ENCODE measurements around the gene ACVR1.
"Not testable (repeated sequence)": the region's sequence is repeated elsewhere in the genome, so short reads cannot be mapped to it uniquely, and the experiment has no call there.

Gene ACVR1

DNA sequence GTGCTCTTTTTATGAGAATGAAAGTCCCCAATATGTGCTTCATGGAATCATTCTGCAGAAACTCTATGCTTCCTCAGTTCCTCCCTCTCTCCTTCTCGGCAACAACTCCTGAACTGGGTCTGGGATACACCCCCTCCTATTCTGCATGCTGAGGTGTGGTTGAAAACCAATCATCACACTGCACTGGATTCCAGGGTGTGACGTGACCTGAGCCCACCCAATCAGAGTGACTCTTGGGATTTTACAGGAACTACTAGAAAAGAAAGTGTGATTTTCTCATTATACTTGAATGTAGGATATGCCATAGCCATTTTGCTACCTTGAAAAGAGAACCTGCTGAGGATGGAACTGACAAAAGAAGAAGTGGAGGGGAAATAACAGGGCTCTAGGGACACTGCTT is 36.3 kb downstream of the ACVR1 start:
- H3K36me3 Mint-ChIP-seq (ENCODE audit: insufficient read depth) = no peaks in the 10 kb centered on the region
- no peaks in the 10 kb centered on the region for H3K27me3 Mint-ChIP-seq
- no peak overlapping the region for H3K4me3 Mint-ChIP-seq
- no peaks in the 10 kb centered on the region for H3K9me3 Mint-ChIP-seq
- peaks cover 5 to 7% of the 10 kb centered on the region in 2 donors for H3K4me1 Mint-ChIP-seq (ENCODE audit: low read depth in 2 of 2)
- H3K27ac Mint-ChIP-seq = peak overlapping the region in 1 of 2 donors; percentile 62
- no peak for DNase-seq
- ATAC-seq (replicated peaks) = no peak

- Mint-ChIP-seq H3K4me1 (ENCODE audit: low read depth in 2 of 2) (peaks cover 5 to 7% of the 10 kb centered on the region in 2 donors), H3K4me3 (no peak overlapping the region), H3K36me3 (ENCODE audit: insufficient read depth) (no peaks in the 10 kb centered on the region), H3K27ac (peak overlapping the region; percentile 44 to 62), H3K9me3 (no peaks in the 10 kb centered on the region), H3K27me3 (no peaks in the 10 kb centered on the region)
- ATAC-seq (replicated peaks) (no peak), DNase-seq (no peak)
These were observed 36.8 kb downstream of the ACVR1 start for GRCh38 chr2:157839162-157839801.

- H3K9me3 Mint-ChIP-seq = no peaks in the 10 kb centered on the region
- H3K4me3 Mint-ChIP-seq = no peak overlapping the region
- H3K27me3 Mint-ChIP-seq = no peaks in the 10 kb centered on the region
- peak overlapping the region in 1 of 2 donors; percentile 44 for H3K27ac Mint-ChIP-seq
- DNase-seq (no peak), ATAC-seq (replicated peaks) (no peak)
- no peaks in the 10 kb centered on the region for H3K36me3 Mint-ChIP-seq (ENCODE audit: insufficient read depth)
- peaks cover 5 to 7% of the 10 kb centered on the region in 2 donors for H3K4me1 Mint-ChIP-seq (ENCODE audit: low read depth in 2 of 2)
These were observed 37.5 kb downstream of the ACVR1 start for GRCh38 chr2:157838442-157839161.

DNA sequence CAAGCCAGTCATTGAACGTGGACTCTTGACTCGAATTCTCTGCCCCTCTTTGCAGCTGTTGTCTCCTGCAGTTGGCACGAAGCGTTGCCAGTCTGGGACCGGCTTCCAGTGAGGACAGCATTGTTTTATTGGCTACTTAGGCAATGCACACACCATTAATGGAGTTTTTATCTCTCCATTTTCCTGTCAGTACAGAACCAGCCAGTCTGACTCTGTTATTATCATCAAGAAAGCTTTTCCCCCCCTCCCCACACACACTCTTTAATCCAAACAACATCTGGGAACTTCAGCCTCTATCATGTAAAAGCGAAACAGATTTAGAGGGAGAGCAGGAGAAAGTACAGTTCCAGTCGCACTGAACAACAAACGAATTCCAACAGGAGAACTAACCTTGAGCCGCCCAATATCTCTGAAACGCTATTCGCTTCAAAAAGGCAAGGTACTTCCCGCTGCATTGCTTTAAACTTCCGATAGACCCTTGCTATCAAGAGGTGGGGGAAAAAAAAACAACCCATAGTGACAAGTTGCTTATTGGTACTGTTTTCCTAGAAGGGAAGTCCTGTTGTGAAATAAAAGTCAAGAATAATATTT is 38.2 kb downstream of the ACVR1 start:
- Mint-ChIP-seq H3K4me1 (ENCODE audit: low read depth in 2 of 2) (peaks cover 3 to 7% of the 10 kb centered on the region in 2 donors), H3K27ac (no peak overlapping the region), H3K36me3 (ENCODE audit: insufficient read depth) (no peaks in the 10 kb centered on the region), H3K4me3 (no peak overlapping the region), H3K9me3 (no peaks in the 10 kb centered on the region), H3K27me3 (no peaks in the 10 kb centered on the region)
- ATAC-seq (replicated peaks) (no peak), DNase-seq (no peak)

- no peak overlapping the region for H3K27ac Mint-ChIP-seq
- no peaks in the 10 kb centered on the region for H3K27me3 Mint-ChIP-seq
- H3K9me3 Mint-ChIP-seq = no peaks in the 10 kb centered on the region
- no peak for ATAC-seq (replicated peaks)
- DNase-seq = no peak
- no peak overlapping the region for H3K4me3 Mint-ChIP-seq
- peaks cover 6 to 11% of the 10 kb centered on the region in 2 donors for H3K4me1 Mint-ChIP-seq (ENCODE audit: low read depth in 2 of 2)
- H3K36me3 Mint-ChIP-seq (ENCODE audit: insufficient read depth) = no peaks in the 10 kb centered on the region
These were observed 39.6 kb downstream of the ACVR1 start for GRCh38 chr2:157836531-157836930.

DNA sequence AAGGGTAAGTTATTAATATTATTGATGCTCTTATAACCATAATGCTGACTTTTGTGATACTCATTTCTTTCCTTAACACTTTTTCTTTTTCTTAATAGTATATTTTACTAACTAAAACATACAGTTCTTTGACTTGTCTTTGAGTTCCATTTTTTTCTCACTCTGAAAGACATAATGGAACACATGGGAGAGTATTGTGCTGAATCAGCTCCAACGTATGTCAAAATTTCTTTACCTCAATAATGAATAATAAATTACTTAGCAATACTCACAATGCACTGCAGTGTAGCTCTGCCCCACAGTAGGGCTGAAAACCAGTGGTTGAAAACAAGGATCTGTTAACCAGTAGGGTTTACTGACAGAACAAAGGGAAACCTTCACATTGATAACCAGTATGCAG is 40.7 kb downstream of the ACVR1 start:
- Mint-ChIP-seq H3K4me3 (no peak overlapping the region), H3K27ac (no peak overlapping the region), H3K36me3 (ENCODE audit: insufficient read depth) (no peaks in the 10 kb centered on the region), H3K27me3 (no peaks in the 10 kb centered on the region), H3K9me3 (no peaks in the 10 kb centered on the region), H3K4me1 (ENCODE audit: low read depth in 2 of 2) (peaks cover 9 to 15% of the 10 kb centered on the region in 2 donors)
- ATAC-seq (replicated peaks) (no peak), DNase-seq (no peak)

DNA sequence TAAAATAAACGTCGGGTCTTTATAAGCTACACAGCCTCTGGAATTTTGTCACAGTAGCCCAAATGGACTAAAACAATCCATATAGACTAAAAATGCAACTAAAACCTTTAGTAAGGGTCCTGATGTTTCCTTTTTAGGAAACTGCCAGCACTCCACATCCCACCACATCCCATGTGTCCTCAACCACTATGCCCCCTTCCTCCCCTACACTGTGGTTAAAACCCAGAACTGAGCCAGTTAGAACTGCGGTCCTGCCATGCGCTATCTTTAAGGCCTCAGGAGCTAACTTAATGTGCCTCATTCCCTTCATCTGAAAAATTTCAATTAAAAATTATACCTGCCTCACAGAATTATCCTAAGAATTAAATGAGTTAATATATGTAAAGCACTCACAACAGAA is 41.1 kb downstream of the ACVR1 start:
- Mint-ChIP-seq H3K27ac (no peak overlapping the region), H3K27me3 (no peaks in the 10 kb centered on the region), H3K36me3 (ENCODE audit: insufficient read depth) (no peaks in the 10 kb centered on the region), H3K9me3 (no peaks in the 10 kb centered on the region), H3K4me3 (no peak overlapping the region), H3K4me1 (ENCODE audit: low read depth in 2 of 2) (peaks cover 9 to 15% of the 10 kb centered on the region in 2 donors)
- ATAC-seq (replicated peaks) (no peak), DNase-seq (no peak)

DNA sequence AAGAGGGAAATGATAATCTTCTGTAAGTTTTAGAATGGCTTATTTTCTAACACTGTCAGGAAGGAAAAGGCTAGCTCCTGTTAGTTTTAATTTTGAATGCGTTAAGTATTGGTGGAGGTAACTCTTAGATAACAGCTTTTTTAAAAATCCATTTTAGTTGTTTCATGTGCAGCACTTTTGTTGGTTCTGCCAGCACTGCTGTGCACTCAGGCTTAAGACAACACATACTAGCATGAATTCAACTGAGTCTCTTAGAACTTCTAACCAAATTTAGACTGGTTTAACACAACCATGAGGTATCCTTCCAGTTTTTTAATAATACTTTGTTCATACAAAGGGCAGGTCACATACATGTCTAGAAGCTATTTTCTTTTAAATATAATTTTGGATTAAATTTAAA is 42.4 kb downstream of the ACVR1 start:
- no peak for ATAC-seq (replicated peaks)
- H3K4me3 Mint-ChIP-seq = no peak overlapping the region
- H3K27me3 Mint-ChIP-seq = no peaks in the 10 kb centered on the region

DNA sequence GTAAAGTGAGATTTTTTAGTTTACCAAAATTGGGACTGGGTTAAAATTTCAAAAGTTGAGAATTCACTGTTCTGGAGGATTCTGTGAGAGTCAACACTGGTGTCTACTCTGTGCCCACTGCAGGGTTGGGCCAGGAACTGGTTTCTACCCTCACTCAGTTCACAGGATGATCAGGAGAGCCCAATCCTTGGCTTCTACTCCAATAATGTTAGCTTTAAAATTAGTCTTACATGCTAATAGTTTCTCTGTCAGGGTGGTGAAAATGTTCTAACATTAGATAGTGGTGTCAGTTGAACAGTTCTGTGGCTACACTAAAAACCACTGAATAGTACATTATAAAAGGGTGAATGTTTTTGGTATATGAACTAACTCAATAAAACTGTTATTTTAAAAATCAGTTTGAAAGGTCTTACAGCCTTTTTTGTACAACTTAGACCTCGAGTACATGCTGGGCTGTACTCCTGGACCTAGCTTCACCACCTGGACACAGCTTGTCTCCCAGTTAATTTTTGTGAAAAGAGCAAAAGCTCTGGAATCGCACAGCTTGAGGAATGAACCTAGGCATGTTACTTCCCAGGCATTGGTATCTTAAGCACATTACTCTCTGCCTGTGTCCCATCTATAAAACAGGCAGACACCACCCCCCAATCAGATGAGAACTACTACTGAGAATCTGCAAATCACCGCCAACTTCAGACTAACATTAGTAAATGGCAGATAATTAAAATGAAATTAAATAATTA is 44.4 kb downstream of the ACVR1 start:
- H3K9me3 Mint-ChIP-seq = no peaks in the 10 kb centered on the region

More for the DNA sequence above, 42.4 kb downstream of the ACVR1 start:
- DNase-seq = no peak
- no peaks in the 10 kb centered on the region for H3K9me3 Mint-ChIP-seq
- no peaks in the 10 kb centered on the region for H3K36me3 Mint-ChIP-seq (ENCODE audit: insufficient read depth)
- peaks cover 8 to 15% of the 10 kb centered on the region in 2 donors for H3K4me1 Mint-ChIP-seq (ENCODE audit: low read depth in 2 of 2)
- no peak overlapping the region for H3K27ac Mint-ChIP-seq

GRCh38 chr2:157830696-157831570 is 45.2 kb downstream of the ACVR1 start:
- Mint-ChIP-seq H3K9me3 (no peaks in the 10 kb centered on the region), H3K4me1 (ENCODE audit: low read depth in 2 of 2) (peaks cover 6 to 9% of the 10 kb centered on the region in 2 donors), H3K27ac (no peak overlapping the region), H3K36me3 (ENCODE audit: insufficient read depth) (no peaks in the 10 kb centered on the region), H3K27me3 (no peaks in the 10 kb centered on the region), H3K4me3 (no peak overlapping the region)
- ATAC-seq (replicated peaks) = no peak
- DNase-seq = no peak

More for the DNA sequence above, 44.4 kb downstream of the ACVR1 start:
- Mint-ChIP-seq H3K27me3 (no peaks in the 10 kb centered on the region), H3K36me3 (ENCODE audit: insufficient read depth) (no peaks in the 10 kb centered on the region), H3K27ac (no peak overlapping the region), H3K4me1 (ENCODE audit: low read depth in 2 of 2) (peaks cover 6 to 11% of the 10 kb centered on the region in 2 donors), H3K4me3 (no peak overlapping the region)
- DNase-seq = no peak
- no peak for ATAC-seq (replicated peaks)

DNA sequence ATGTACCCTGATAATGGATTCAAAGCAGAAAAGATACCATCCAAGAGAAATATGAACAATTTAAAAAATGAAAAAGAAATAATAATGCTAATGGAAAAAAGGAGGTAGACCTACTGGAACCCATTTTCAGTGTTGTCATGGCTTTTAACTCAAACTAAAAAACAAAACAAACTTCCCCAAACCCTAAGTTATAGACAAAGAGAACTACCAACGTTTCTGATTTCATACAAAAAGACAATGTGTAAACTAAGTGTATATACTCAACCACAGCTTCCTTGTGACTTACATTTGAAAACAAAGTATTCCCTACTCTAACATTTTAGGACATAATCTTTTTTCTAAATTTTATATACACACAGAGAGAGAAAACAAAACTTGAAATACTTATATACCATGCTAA is 45.9 kb downstream of the ACVR1 start:
- H3K27me3 Mint-ChIP-seq = no peaks in the 10 kb centered on the region
- DNase-seq = no peak
- peaks cover 8 to 12% of the 10 kb centered on the region in 2 donors for H3K4me1 Mint-ChIP-seq (ENCODE audit: low read depth in 2 of 2)
- H3K27ac Mint-ChIP-seq = no peak overlapping the region
- ATAC-seq (replicated peaks) = no peak
- H3K36me3 Mint-ChIP-seq (ENCODE audit: insufficient read depth) = no peaks in the 10 kb centered on the region
- H3K4me3 Mint-ChIP-seq = no peak overlapping the region
- H3K9me3 Mint-ChIP-seq = no peaks in the 10 kb centered on the region

- Mint-ChIP-seq H3K4me3 (no peak overlapping the region), H3K9me3 (no peaks in the 10 kb centered on the region), H3K27ac (no peak overlapping the region), H3K27me3 (no peaks in the 10 kb centered on the region), H3K4me1 (ENCODE audit: low read depth in 2 of 2) (peaks cover 12 to 17% of the 10 kb centered on the region in 2 donors), H3K36me3 (ENCODE audit: insufficient read depth) (no peaks in the 10 kb centered on the region)
- ATAC-seq (replicated peaks) = no peak
- no peak for DNase-seq
These were observed 48.8 kb downstream of the ACVR1 start for GRCh38 chr2:157827377-157827776.

- not testable (repeated sequence) for H3K36me3 Mint-ChIP-seq (ENCODE audit: insufficient read depth); H3K9me3 Mint-ChIP-seq; H3K4me3 Mint-ChIP-seq; H3K27ac Mint-ChIP-seq; ATAC-seq (replicated peaks); DNase-seq; H3K27me3 Mint-ChIP-seq
- peaks cover 9 to 13% of the 10 kb centered on the region in 2 donors for H3K4me1 Mint-ChIP-seq (ENCODE audit: low read depth in 2 of 2)
These were observed 49.5 kb downstream of the ACVR1 start for GRCh38 chr2:157826644-157827043.

Measured in effector memory CD8-positive, alpha-beta T cell (primary cell).